GM20000 (cell line): ENCODE measurements around the gene CA7.

Experiments
- DNase-seq: peaks from one replicate; pipeline ENCODE4 v3.0.0; 2012; ENCODE audit warnings: low spot score
- TF ChIP-seq, protein P1 (sequence below): IDR thresholded peaks from 2 replicates; pipeline ENCODE4 v1.5.1; 2012; ENCODE audit warnings: mild to moderate bottlenecking, control low read depth; ENCODE audit errors: extremely low read depth, missing control alignments

The CA7 gene

DNA sequence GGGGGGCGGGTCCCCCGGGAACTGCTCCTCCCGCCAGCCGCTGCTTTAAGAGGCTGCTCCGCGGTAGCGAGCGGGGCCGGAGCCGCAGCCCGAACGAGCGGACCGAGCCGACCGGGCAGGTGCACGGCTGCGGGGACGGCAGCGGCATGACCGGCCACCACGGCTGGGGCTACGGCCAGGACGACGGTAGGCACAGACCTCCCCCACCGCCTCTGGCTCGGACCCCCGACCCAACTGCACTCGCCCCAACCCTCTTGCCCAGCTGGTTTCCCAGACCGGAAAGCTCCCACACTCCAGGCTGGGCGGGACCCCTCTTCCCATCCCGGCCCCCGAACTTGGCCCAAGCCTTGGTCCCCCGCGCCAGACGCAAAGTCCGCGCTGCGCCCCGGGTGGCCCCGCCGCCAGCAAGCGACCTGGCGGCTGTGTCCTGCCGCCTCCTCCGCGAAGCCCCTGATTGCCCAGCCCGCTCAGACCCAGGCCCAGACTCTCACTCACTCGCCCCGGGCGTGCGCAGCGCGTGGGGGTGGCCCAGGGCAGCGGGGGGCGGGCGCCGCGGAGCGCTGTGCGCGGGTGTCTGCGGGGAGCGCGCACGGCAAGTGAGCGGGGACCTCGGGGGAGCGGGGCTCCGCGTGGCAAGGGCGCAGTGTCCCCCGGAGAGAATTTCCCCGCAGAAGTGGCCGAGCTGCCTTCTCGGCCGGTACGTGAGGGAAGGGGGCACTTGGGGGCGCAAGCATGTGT is at the start of gene CA7:
CA7 (plus strand) TSS at position 73 of the 738 bp plus-strand sequence; CDS start at position 147, 74 bp downstream.
- TF ChIP-seq, protein P1, sequence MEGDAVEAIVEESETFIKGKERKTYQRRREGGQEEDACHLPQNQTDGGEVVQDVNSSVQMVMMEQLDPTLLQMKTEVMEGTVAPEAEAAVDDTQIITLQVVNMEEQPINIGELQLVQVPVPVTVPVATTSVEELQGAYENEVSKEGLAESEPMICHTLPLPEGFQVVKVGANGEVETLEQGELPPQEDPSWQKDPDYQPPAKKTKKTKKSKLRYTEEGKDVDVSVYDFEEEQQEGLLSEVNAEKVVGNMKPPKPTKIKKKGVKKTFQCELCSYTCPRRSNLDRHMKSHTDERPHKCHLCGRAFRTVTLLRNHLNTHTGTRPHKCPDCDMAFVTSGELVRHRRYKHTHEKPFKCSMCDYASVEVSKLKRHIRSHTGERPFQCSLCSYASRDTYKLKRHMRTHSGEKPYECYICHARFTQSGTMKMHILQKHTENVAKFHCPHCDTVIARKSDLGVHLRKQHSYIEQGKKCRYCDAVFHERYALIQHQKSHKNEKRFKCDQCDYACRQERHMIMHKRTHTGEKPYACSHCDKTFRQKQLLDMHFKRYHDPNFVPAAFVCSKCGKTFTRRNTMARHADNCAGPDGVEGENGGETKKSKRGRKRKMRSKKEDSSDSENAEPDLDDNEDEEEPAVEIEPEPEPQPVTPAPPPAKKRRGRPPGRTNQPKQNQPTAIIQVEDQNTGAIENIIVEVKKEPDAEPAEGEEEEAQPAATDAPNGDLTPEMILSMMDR, result no peak
- no peak for DNase-seq

DNA sequence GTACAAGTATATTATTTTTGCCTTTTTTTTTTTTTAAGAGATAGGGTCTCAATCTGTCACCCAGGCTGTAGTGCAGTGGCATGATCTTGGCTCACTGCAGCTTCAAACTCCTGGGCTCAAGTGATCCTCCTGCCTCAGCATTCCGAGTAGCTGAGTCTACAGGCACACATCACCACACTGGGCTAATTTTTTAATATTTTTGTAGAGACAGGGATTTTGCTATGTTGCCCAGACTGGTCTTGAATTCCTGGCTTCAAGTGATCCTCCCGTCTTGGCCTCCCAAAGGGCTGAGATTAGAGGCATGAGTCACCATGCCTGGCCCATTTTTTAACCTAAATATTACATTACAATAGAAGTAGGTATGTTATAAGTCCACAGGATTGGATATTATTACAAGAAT is 46.1 kb upstream of the CA7 start:
- no peak for DNase-seq
- TF ChIP-seq, protein P1, result no peak

DNA sequence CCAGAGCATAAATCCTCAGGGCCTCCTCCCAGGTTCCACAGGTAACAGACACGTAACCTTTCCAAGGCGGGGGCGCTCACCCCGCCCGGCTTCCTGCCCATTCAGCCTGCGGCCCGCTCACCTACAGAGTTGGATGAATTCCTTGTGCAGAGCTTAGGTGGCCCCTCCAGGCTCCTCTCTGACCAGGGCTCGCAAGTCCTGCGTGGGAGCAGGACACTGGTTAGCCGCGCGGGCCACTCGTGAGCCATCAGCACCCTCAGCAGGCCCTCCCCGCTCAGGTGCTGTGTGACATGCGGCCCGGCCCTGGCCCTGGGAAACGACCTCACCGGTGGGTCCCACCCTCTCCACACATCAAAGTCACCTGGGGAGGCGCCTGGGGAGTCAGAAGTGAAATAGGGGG is 43.4 kb upstream of the CA7 start:
- no peak for DNase-seq

DNA sequence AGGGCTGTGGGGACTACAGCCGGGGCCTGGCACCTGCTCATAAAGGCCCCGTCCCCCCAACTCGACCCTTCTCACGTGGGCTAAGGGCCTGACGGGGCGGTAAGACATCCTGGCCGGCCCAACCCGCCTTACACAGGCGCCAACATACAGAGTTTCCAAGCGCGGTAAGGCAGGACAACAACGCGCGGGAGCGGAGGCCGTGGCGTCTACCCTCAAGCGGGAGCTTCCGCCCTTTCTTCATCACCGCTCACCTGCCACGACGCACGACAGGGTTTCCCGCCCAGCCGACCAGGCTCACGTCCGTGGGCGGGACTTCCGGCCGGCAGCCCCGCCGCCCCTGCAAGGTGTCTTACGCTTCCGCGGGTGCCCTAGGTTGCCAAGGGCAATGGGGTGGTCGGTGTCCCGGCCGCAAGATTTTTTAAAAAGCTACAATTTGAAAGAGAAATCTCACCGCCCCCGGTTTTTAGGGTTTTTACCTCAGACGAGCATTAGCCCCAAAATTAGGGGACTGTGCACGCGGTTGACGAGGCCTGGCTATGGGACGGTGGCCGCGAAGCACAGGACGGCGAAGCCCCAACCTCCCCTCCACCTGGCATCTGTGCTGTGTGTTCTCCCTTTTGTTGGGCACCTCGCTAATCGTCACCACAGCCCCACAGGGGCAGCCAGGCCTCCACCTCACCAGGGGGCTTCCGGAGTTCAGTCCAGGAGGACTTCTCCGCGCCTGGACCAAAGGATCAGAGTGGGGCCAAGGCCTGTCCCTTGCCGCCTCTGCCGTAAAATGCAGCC is 42.7 kb upstream of the CA7 start, which contains the start of gene TERB1:
TERB1 (minus strand) TSS at position 265 of the 786 bp plus-strand sequence. CDS start 4,786 bp downstream, outside the sequence.
- TF ChIP-seq, protein P1, result no peak
- no peak for DNase-seq

More for the DNA sequence above, 43.4 kb upstream of the CA7 start:
- TF ChIP-seq, protein P1, result no peak

DNA sequence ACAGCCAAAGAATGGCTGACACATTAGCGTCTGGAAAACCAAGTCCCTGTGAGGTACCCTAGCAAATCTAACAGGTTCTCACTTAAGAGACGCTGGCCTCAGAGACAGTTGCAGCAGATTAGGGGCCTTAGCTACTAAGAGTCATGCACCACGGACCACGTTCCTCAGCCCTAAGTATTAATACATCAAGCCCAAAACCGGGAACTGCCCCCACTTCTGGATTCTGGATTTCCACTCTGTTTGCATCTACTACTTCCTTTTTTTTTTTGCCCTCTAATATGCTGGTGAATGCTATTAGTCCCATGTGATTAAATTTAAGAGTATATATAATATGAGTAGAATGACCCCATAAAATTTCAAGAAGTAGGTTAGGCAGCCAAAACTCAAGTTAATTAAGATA is 42.1 kb upstream of the CA7 start:
- TF ChIP-seq, protein P1, result no peak
- no peak for DNase-seq

DNA sequence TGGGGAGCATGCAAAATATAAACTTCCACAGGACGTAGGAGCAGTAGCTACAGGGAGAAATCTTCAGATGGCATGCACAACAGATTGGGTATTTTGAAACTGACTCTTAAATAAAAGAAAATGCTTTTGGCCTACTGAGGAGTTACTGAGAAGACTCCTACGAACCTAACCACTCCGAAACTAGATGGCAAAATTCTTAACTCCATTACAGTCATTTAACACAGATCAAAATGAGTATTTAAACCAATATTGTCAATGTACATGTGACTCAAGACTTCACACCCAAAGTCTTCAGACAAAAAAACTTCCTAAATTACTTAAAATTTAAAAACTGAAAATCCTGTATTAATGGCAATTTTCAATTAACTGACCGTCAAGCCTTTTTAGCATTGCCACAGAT is 34.4 kb upstream of the CA7 start:
- TF ChIP-seq, protein P1, result no peak
- DNase-seq, result no peak

DNA sequence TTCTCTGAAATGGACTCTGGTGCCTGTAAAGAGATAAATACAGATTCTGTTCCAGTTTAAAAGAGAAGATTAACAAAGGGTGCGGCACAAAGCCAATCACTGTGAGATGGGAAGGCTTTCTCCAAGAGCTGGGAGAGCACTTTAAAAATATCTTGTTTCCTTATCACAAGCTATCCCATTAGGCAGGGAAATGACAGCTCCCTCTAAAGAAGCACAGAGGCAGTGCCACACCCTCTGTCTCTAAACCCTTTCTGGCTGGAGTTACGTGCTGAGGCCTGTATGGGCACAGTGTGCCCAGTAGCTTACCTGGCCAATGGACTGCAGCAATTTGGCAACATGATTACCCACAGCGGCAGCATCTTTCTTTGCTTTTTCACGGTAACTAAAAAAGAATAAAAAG is 33.8 kb upstream of the CA7 start:
- TF ChIP-seq, protein P1, result no peak
- DNase-seq, result no peak
